AG04449 (cell line): ENCODE measurements around the gene PROM2.

Experiments used
- CTCF ChIA-PET: fragments of 350-600 bp; formaldehyde crosslinking; extraction: SDS; loops from one replicate; lab custom pipeline; 2021; ENCODE audit warnings: antibody characterized with exemption; lab: Yijun Ruan, JAX
- POLR2A ChIA-PET: fragments of 400-600, 350-600 bp; formaldehyde crosslinking; extraction: SDS; loops from one replicate; lab custom pipeline; 2020; ENCODE audit warnings: antibody characterized with exemption, inconsistent platforms; lab: Yijun Ruan, JAX
- DNase-seq: peaks from one replicate; pipeline ENCODE4 v3.0.0-alpha.2; 2010; ENCODE audit warnings: low read depth, low spot score
- H3K4me3 ChIP-seq: 2 replicates; pipeline ENCODE4 v1.5.1; 2011; ENCODE audit warnings: low read depth, mild to moderate bottlenecking, control low read depth, low read length
- TF ChIP-seq, protein P1 (sequence below): IDR thresholded peaks from one replicate; pipeline ENCODE4 v1.5.1; 2011; ENCODE audit warnings: mild to moderate bottlenecking, moderate library complexity, low read length, control low read depth, inconsistent platforms; ENCODE audit not compliant: insufficient read depth; ENCODE audit errors: missing control alignments

The PROM2 gene

GRCh38 chr2:95296011-95296410 is 21.8 kb downstream of the PROM2 start:
- DNase-seq = no peak
- H3K4me3 ChIP-seq = no peak overlapping the region
- CTCF ChIA-PET = no interaction called here
- TF ChIP-seq, protein P1, sequence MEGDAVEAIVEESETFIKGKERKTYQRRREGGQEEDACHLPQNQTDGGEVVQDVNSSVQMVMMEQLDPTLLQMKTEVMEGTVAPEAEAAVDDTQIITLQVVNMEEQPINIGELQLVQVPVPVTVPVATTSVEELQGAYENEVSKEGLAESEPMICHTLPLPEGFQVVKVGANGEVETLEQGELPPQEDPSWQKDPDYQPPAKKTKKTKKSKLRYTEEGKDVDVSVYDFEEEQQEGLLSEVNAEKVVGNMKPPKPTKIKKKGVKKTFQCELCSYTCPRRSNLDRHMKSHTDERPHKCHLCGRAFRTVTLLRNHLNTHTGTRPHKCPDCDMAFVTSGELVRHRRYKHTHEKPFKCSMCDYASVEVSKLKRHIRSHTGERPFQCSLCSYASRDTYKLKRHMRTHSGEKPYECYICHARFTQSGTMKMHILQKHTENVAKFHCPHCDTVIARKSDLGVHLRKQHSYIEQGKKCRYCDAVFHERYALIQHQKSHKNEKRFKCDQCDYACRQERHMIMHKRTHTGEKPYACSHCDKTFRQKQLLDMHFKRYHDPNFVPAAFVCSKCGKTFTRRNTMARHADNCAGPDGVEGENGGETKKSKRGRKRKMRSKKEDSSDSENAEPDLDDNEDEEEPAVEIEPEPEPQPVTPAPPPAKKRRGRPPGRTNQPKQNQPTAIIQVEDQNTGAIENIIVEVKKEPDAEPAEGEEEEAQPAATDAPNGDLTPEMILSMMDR = no peak
- POLR2A ChIA-PET = no interaction called here

DNA sequence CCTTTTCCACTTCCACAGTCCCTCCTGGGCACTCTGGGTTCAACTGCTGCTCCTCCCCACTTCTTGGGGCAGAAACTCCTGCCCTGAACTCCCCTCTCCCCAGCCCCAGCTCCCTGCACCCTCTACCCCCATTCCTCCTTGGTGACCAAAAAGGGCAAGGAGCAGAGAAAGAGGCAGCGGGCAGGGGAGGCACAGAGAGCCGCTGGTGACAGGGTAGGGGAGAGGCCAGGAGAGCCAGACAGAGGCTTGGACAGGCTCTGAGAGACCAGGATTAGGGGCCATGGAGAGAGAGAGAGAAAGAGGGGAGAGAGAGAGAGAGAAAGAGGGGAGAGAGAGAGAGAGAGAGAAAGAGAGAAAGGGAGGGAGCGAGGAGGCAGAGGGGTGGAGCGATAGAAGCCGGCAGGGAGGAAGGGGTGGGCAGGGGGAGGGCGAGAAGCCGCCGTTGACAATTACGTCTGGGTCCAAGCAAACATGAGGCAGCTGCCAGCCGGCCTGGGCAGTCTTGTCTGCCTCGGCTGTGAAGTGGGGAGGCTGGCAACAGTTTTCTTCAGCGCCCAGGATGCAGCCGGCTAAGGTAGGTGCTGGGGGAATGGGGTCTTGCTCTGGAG is 22.7 kb downstream of the PROM2 start, which contains the start of gene KCNIP3:
Gene KCNIP3, plus strand, starts transcription at position 468 of the 608 bp plus-strand sequence. Its CDS starts 92 bp downstream, at position 560.
- ChIA-PET CTCF (no interaction called here), POLR2A (no interaction called here)
- H3K4me3 ChIP-seq = no peak within 1 kb of the TSS
- DNase-seq = no peak
- TF ChIP-seq, protein P1 = no peak

- TF ChIP-seq, protein P1 = no peak
- POLR2A ChIA-PET = no interaction called here
- DNase-seq = no peak
- CTCF ChIA-PET = no interaction called here
- H3K4me3 ChIP-seq = no peak overlapping the region
Measured at GRCh38 chr2:95297639-95298395, 23.6 kb downstream of the PROM2 start.

- TF ChIP-seq, protein P1 = no peak
- POLR2A ChIA-PET = no interaction called here
- CTCF ChIA-PET = no interaction called here
- DNase-seq = no peak
- H3K4me3 ChIP-seq = no peak overlapping the region
Measured at GRCh38 chr2:95298486-95299111, 24.4 kb downstream of the PROM2 start.

DNA sequence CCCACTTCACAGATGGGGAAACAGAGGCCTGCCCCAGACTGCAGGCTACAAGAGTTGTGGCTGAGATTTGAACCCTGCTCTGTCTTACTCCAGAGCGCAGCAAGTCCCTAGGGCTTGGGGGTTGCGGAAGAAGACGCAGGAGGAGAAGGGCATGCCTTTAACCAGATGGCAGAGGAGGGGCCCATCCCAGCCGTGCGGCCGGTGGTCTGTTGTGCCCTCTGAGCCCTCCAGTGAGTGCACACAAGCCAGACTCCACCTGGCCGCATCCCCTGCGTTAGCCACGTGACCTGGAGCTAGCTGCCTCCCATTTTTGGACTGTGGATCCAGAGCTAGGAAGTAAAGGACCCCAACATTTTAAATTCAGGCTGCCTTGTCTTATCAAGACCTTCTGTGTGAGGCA is 25.7 kb downstream of the PROM2 start:
- DNase-seq = no peak
- POLR2A ChIA-PET = no interaction called here
- CTCF ChIA-PET = no interaction called here
- TF ChIP-seq, protein P1 = no peak
- no peak overlapping the region for H3K4me3 ChIP-seq

DNA sequence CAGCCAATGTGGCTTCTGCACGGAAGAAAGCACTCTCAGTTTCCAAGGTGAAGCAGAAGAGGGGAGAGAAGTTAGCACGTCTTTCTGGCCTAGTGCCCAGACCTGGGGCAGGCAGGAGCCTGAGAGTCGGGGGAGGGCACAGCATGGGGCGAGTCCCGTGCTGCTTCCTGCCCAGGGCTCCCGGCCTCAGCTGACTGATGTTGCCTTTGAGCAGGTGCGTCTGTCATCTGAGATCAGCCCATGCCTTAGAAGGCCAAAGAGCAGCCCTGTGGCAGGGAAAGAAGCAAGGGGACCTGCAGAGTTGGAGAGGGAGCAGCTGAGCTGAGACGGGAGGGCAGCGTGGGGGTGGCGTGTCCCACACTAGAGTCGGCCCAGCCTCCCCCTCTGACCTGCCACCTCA is 26.2 kb downstream of the PROM2 start:
- DNase-seq = no peak
- TF ChIP-seq, protein P1 = no peak
- ChIA-PET POLR2A (no interaction called here), CTCF (no interaction called here)
- H3K4me3 ChIP-seq = no peak overlapping the region
